ENCODE measurements around the gene GPR160.
"Not testable (repeated sequence)": the region's sequence is repeated elsewhere in the genome, so short reads cannot be mapped to it uniquely, and the experiment has no call there.

The GPR160 gene

GRCh38 chr3:170111147-170111771, 73.5 kb downstream of the GPR160 start:
- no peak for DNase-seq (ENCODE audit: low read depth)

- DNase-seq (ENCODE audit: low read depth), result not testable (repeated sequence)
Observed at GRCh38 chr3:170114165-170114564, 76.4 kb downstream of the GPR160 start.

- DNase-seq (ENCODE audit: low read depth), result no peak
Observed at GRCh38 chr3:170117134-170117533, 79.3 kb downstream of the GPR160 start.

GRCh38 chr3:170128259-170128976, 90.6 kb downstream of the GPR160 start:
- DNase-seq (ENCODE audit: low read depth), result no peak

- DNase-seq (ENCODE audit: low read depth), result no peak
Observed at GRCh38 chr3:170128977-170129431, 91.2 kb downstream of the GPR160 start.

GRCh38 chr3:170130532-170130931, 92.7 kb downstream of the GPR160 start:
- no peak for DNase-seq (ENCODE audit: low read depth)

- DNase-seq (ENCODE audit: low read depth), result no peak
Observed at GRCh38 chr3:170132335-170132734, 94.5 kb downstream of the GPR160 start.
